ENCODE results near the gene RNF220. TPM values are rescaled to one million over a fixed set of nuclear protein-coding genes. Genes with fewer than 3 reads are reported as not detected.

RNF220 gene
- total RNA-seq, 2 donors from 2014 or later: 121 to 125 TPM

GRCh38 chr1:44684525-44684924 is 279.5 kb downstream of the RNF220 start:
- Histone ChIP-seq H3K27ac (no peak overlapping the region), H3K27me3 (replicated peaks; ENCODE audit: insufficient read depth) (no peaks in the 10 kb centered on the region), H3K4me3 (no peak overlapping the region), H3K36me3 (no peaks in the 10 kb centered on the region), H3K4me1 (ENCODE audit: control insufficient read depth in 1 of 2, low read depth in 2 of 2) (no peaks in the 10 kb centered on the region), H3K9me3 (no peaks in the 10 kb centered on the region)
- ATAC-seq (ENCODE audit: insufficient number of reproducible peaks, low FRiP score, low read depth): no peak
- TF ChIP-seq CTCF (IDR thresholded peaks at IDR 0.05): no peak
- DNase-seq (ENCODE audit: low spot score): no peak

- DNase-seq (ENCODE audit: low spot score): no peak
- ATAC-seq (ENCODE audit: insufficient number of reproducible peaks, low FRiP score, low read depth): no peak
- no peaks in the 10 kb centered on the region for H3K9me3 ChIP-seq
- no peak overlapping the region for H3K4me3 ChIP-seq
- no peak overlapping the region for H3K27ac ChIP-seq
- H3K36me3 ChIP-seq: no peaks in the 10 kb centered on the region
- TF ChIP-seq CTCF (IDR thresholded peaks at IDR 0.05): no peak
- no peaks in the 10 kb centered on the region for H3K27me3 ChIP-seq (replicated peaks; ENCODE audit: insufficient read depth)
- H3K4me1 ChIP-seq (ENCODE audit: control insufficient read depth in 1 of 2, low read depth in 2 of 2): no peaks in the 10 kb centered on the region
Observed at GRCh38 chr1:44685218-44685617, 280.2 kb downstream of the RNF220 start.

GRCh38 chr1:44685881-44686280 is 280.8 kb downstream of the RNF220 start:
- ATAC-seq (ENCODE audit: insufficient number of reproducible peaks, low FRiP score, low read depth): no peak

GRCh38 chr1:44688760-44689446 is 283.8 kb downstream of the RNF220 start:
- no peak for DNase-seq (ENCODE audit: low spot score)
- Histone ChIP-seq H3K36me3 (no peaks in the 10 kb centered on the region), H3K27me3 (replicated peaks; ENCODE audit: insufficient read depth) (no peaks in the 10 kb centered on the region), H3K9me3 (no peaks in the 10 kb centered on the region), H3K4me1 (ENCODE audit: control insufficient read depth in 1 of 2, low read depth in 2 of 2) (no peaks in the 10 kb centered on the region), H3K27ac (no peak overlapping the region), H3K4me3 (no peak overlapping the region)
- TF ChIP-seq CTCF (IDR thresholded peaks at IDR 0.05): no peak
- no peak for ATAC-seq (ENCODE audit: insufficient number of reproducible peaks, low FRiP score, low read depth)

More at GRCh38 chr1:44685881-44686280, 280.8 kb downstream of the RNF220 start:
- DNase-seq (ENCODE audit: low spot score): no peak
- Histone ChIP-seq H3K4me1 (ENCODE audit: control insufficient read depth in 1 of 2, low read depth in 2 of 2) (no peaks in the 10 kb centered on the region), H3K9me3 (no peaks in the 10 kb centered on the region), H3K4me3 (no peak overlapping the region), H3K27me3 (replicated peaks; ENCODE audit: insufficient read depth) (no peaks in the 10 kb centered on the region), H3K36me3 (no peaks in the 10 kb centered on the region), H3K27ac (no peak overlapping the region)
- no peak for TF ChIP-seq CTCF (IDR thresholded peaks at IDR 0.05)

GRCh38 chr1:44689447-44689765 is 284.4 kb downstream of the RNF220 start:
- no peak overlapping the region for H3K27ac ChIP-seq
- ATAC-seq (ENCODE audit: insufficient number of reproducible peaks, low FRiP score, low read depth) (no peak), DNase-seq (ENCODE audit: low spot score) (no peak)
- no peak for TF ChIP-seq CTCF (IDR thresholded peaks at IDR 0.05)
- no peak overlapping the region for H3K4me3 ChIP-seq
- no peaks in the 10 kb centered on the region for H3K4me1 ChIP-seq (ENCODE audit: control insufficient read depth in 1 of 2, low read depth in 2 of 2)
- H3K9me3 ChIP-seq: no peaks in the 10 kb centered on the region
- H3K36me3 ChIP-seq: no peaks in the 10 kb centered on the region
- H3K27me3 ChIP-seq (replicated peaks; ENCODE audit: insufficient read depth): no peaks in the 10 kb centered on the region

Measured in thoracic aorta (tissue), 2 donors.